Naive B cell (primary cell): ENCODE measurements around the gene CLEC18C. TPM values are rescaled to one million over a fixed set of nuclear protein-coding genes. Genes with fewer than 3 reads are reported as not detected.
"Not testable (repeated sequence)": the region's sequence is repeated elsewhere in the genome, so short reads cannot be mapped to it uniquely, and the experiment has no call there.

Experiments
- ATAC-seq, 2 donors: fragments of 150-1000 bp; cut with Tn5 transposase; 2 replicates each; pipeline ENCODE4 v1.10.0; 2021; ENCODE audit warnings: low read depth in 2 of 2, mild to moderate bottlenecking in 2 of 2, moderate library complexity in 2 of 2
- DNase-seq: peaks from one replicate; pipeline ENCODE4 v3.0.0; 2022
- H3K27ac Mint-ChIP-seq, 6 donors: one replicate each; pipeline ENCODE4 v1.8.0; 2020 to 2022; ENCODE audit warnings: mild to moderate bottlenecking in 6 of 6, mixed read lengths in 6 of 6, moderate library complexity in 5 of 6, inconsistent platforms in 2 of 6
- H3K27me3 Mint-ChIP-seq, 3 donors: one replicate each; pipeline ENCODE4 v1.8.0; 2021 to 2022; ENCODE audit warnings: mixed read lengths in 3 of 3, mild to moderate bottlenecking in 1 of 3
- H3K36me3 Mint-ChIP-seq, 2 donors: one replicate each; pipeline ENCODE4 v1.8.0; 2020 to 2022; ENCODE audit warnings: mixed read lengths in 2 of 2, inconsistent platforms in 1 of 2, mild to moderate bottlenecking in 1 of 2
- H3K4me1 Mint-ChIP-seq, 3 donors: one replicate each; pipeline ENCODE4 v1.8.0; 2020 to 2022; ENCODE audit warnings: mixed read lengths in 3 of 3, inconsistent platforms in 1 of 3, mild to moderate bottlenecking in 1 of 3, moderate library complexity in 1 of 3
- H3K4me3 Mint-ChIP-seq, 8 donors: one replicate each; pipeline ENCODE4 v1.8.0; 2020 to 2022; ENCODE audit warnings: mild to moderate bottlenecking in 8 of 8, mixed read lengths in 8 of 8, moderate library complexity in 8 of 8, inconsistent platforms in 2 of 8
- H3K9me3 Mint-ChIP-seq, 7 donors: one replicate each; pipeline ENCODE4 v1.8.0; 2020 to 2022; ENCODE audit warnings: mixed read lengths in 7 of 7, mild to moderate bottlenecking in 5 of 7, inconsistent platforms in 2 of 7, moderate library complexity in 1 of 7
- polyA plus RNA-seq, 6 donors: library from polyadenylated mRNA; unstranded; fragments of 300-500 nt; fragmentation: Illumina TruSeq; gene quantifications; one replicate each; pipeline ENCODE4 v1.2.3, GENCODE V29; 2021; ENCODE audit warnings: low read depth in 6 of 6

The CLEC18C gene
- polyA plus RNA-seq, result not detected

- not testable (repeated sequence) for ATAC-seq
These were observed at the start of gene CLEC18C for GRCh38 chr16:70173212-70173837. Gene CLEC18C, plus strand, starts transcription at chr16:70173787. Its CDS starts 492 bp downstream, at chr16:70174279.

DNA sequence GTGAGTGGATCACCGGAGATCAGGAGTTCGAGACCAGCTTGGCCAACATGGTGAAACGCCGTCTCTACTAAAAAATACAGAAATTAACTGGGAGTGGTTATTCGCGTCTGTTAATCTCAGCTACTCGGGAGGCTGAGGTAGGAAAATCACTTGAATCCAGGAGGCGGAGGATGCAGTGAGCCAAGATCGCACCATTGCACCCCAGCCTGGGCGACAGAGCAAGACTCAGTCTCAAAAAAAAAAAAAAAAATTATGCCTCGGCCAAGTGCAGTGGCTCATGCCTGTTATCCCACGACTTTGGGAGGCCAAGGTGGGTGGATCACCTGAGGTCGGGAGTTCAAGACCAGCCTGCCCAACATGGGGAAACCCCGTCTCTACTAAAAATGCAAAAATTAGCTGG is 49.8 kb upstream of the CLEC18C start:
- H3K36me3 Mint-ChIP-seq, H3K9me3 Mint-ChIP-seq, ATAC-seq, H3K4me3 Mint-ChIP-seq, H3K27ac Mint-ChIP-seq, DNase-seq, H3K27me3 Mint-ChIP-seq: not testable (repeated sequence)
- H3K4me1 Mint-ChIP-seq, result peaks cover 0 to 12% (median 0%) of the 10 kb centered on the region in 3 donors

More at GRCh38 chr16:70173212-70173837, at the start of gene CLEC18C:
- H3K36me3 Mint-ChIP-seq, H3K9me3 Mint-ChIP-seq, H3K27ac Mint-ChIP-seq, DNase-seq, H3K27me3 Mint-ChIP-seq, H3K4me3 Mint-ChIP-seq, H3K4me1 Mint-ChIP-seq: not testable (repeated sequence)

DNA sequence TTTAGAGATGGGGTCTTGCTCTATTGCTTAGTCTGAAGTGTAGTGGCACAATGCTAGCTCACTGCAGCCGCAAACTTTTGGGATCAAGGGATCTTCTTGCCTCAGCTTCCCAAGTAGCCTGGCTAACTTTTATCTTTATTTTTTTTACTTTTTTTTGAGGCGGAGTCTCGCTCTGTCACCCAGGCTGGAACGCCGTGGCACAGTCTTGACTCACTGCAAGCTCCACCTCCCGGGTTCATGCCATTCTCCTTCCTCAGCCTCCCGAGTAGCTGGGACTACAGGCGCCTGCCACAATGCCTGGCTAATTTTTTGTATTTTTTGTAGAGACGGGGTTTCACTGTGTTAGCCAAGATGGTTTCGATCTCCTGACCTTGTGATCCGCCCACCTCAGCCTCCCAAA is 47.4 kb upstream of the CLEC18C start:
- DNase-seq, H3K4me3 Mint-ChIP-seq, H3K27me3 Mint-ChIP-seq, ATAC-seq, H3K9me3 Mint-ChIP-seq, H3K36me3 Mint-ChIP-seq, H3K27ac Mint-ChIP-seq, H3K4me1 Mint-ChIP-seq: not testable (repeated sequence)

GRCh38 chr16:70127706-70128105 is 45.9 kb upstream of the CLEC18C start:
- H3K27ac Mint-ChIP-seq, result not testable (repeated sequence)

DNA sequence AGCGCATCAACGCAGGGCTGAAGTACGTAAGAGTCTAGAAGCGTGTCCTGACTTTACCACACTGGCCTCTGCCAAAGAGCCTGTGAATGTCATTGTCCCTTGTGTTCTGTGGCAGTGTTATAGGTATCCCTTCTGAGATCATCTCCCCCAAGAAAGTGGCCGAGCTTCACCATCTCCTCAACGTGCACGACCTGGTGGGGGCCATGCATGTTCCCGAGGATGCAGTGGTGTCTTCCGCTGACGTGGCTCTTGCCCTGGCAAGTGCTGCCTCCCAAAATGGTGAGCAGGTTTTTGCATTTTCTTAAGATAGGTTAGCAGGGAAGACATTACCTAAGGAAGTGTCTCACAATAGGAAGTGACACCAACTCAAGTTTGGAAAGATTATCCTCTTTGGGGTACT is 44.7 kb upstream of the CLEC18C start:
- ATAC-seq, H3K9me3 Mint-ChIP-seq, H3K27ac Mint-ChIP-seq, H3K27me3 Mint-ChIP-seq, H3K4me1 Mint-ChIP-seq, H3K36me3 Mint-ChIP-seq, DNase-seq, H3K4me3 Mint-ChIP-seq: not testable (repeated sequence)

More at GRCh38 chr16:70127706-70128105, 45.9 kb upstream of the CLEC18C start:
- not testable (repeated sequence) for H3K9me3 Mint-ChIP-seq, H3K4me3 Mint-ChIP-seq, H3K36me3 Mint-ChIP-seq, H3K4me1 Mint-ChIP-seq, H3K27me3 Mint-ChIP-seq, ATAC-seq, DNase-seq

DNA sequence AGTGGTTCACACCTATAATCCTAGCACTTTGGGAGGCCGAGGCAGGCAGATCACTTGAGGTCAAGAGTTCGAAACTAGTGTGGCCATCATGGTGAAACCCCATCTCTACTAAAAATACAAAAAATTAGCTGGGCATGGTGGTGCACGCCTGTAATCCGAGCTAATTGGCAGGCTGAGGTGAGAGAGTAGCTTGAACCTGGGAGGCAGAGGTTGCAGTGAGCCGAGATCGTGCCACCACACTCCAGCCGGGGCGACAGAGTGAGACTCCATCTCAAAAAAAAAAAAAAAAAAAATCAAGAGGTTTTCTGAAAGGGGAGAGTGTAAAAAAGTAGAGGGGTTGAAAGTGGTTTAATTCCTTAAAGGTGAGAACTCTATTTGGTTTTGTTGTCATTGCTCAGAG is 37.8 kb upstream of the CLEC18C start:
- DNase-seq, H3K4me1 Mint-ChIP-seq, H3K36me3 Mint-ChIP-seq, H3K4me3 Mint-ChIP-seq, ATAC-seq, H3K27me3 Mint-ChIP-seq, H3K9me3 Mint-ChIP-seq: not testable (repeated sequence)
- H3K27ac Mint-ChIP-seq, result peak overlapping the region in 3 of 6 donors; percentile 70 to 90 (median 82)

GRCh38 chr16:70136595-70136994 is 37.0 kb upstream of the CLEC18C start:
- DNase-seq, H3K27me3 Mint-ChIP-seq, H3K36me3 Mint-ChIP-seq, H3K9me3 Mint-ChIP-seq, H3K4me1 Mint-ChIP-seq, H3K4me3 Mint-ChIP-seq, ATAC-seq: not testable (repeated sequence)
- H3K27ac Mint-ChIP-seq, result peak overlapping the region in 1 of 6 donors; percentile 44

DNA sequence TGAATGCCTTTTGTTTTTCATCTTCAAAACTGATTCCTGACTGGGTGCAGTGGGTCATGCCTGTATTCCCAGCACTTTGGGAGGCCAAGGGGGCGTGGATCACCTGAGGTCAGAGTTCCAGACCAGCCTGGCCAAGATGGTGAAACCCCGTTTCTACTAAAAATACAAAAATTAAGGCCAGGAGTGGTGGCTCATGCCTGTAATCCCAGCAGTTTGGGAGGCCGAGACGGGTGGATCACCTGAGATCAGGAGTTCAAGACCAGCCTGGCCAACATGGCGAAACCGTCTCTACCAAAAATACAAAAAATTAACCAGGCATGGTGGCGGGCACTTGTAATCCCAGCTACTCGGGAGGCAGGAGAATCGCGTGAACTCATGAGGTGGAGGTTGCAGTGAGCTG is 30.8 kb upstream of the CLEC18C start:
- not testable (repeated sequence) for H3K36me3 Mint-ChIP-seq, H3K4me1 Mint-ChIP-seq

DNA sequence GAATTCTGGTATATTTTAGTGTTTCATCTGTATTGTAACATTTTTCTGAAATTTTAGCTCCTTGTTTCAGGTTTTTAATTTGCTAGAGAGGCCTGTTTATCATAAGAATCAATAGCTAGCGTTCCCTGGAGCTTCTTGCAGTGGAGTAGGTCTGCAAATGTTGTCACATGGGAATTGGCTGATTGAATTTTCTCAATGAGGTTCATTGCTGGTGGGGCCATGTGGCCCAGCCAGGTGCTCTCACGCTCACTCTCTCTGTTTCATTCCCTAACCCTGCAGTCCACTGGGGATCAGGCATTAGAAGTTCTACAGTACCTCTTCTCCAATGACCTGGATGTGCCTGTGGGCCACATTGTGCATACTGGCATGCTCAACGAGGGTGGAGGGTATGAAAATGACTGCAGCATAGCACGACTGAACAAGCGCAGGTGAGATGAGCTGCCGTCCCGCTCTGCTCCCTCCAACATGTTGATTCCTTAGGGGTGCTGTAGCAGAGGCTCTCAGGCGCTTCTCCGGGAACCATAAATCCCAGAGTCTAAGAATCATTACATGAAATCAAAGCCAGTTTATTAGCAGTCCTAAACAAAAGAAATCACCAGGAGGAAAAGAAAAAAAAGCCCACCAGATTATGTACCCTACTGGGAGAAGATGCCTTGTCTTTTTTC is 30.2 kb upstream of the CLEC18C start:
- H3K4me3 Mint-ChIP-seq, H3K27me3 Mint-ChIP-seq, H3K27ac Mint-ChIP-seq, ATAC-seq, H3K36me3 Mint-ChIP-seq, H3K4me1 Mint-ChIP-seq, DNase-seq, H3K9me3 Mint-ChIP-seq: not testable (repeated sequence)

More for the DNA sequence above, 30.8 kb upstream of the CLEC18C start:
- not testable (repeated sequence) for ATAC-seq, H3K9me3 Mint-ChIP-seq, DNase-seq, H3K27ac Mint-ChIP-seq, H3K4me3 Mint-ChIP-seq, H3K27me3 Mint-ChIP-seq

GRCh38 chr16:70147853-70148252 is 25.7 kb upstream of the CLEC18C start:
- not testable (repeated sequence) for H3K4me1 Mint-ChIP-seq, H3K4me3 Mint-ChIP-seq, H3K27me3 Mint-ChIP-seq, DNase-seq, ATAC-seq, H3K9me3 Mint-ChIP-seq, H3K27ac Mint-ChIP-seq
- peaks cover 16 to 31% of the 10 kb centered on the region in 2 donors for H3K36me3 Mint-ChIP-seq

- ATAC-seq, H3K27me3 Mint-ChIP-seq, H3K4me3 Mint-ChIP-seq, H3K9me3 Mint-ChIP-seq, DNase-seq, H3K4me1 Mint-ChIP-seq: not testable (repeated sequence)
- H3K36me3 Mint-ChIP-seq, result peaks cover 22 to 32% of the 10 kb centered on the region in 2 donors
- H3K27ac Mint-ChIP-seq, result peak overlapping the region in 1 of 6 donors; percentile 56
These were observed 25.1 kb upstream of the CLEC18C start for GRCh38 chr16:70148453-70148852.

- not testable (repeated sequence) for H3K4me1 Mint-ChIP-seq, H3K9me3 Mint-ChIP-seq, DNase-seq, H3K27me3 Mint-ChIP-seq, ATAC-seq
- Mint-ChIP-seq H3K36me3 (peaks cover 25 to 31% of the 10 kb centered on the region in 2 donors), H3K4me3 (peak overlapping the region in 1 of 8 donors; percentile 9), H3K27ac (peak overlapping the region in 3 of 6 donors; percentile 33 to 88 (median 83))
These were observed 24.3 kb upstream of the CLEC18C start for GRCh38 chr16:70149296-70149695.

- peak overlapping the region in 1 of 6 donors; percentile 46 for H3K27ac Mint-ChIP-seq
- H3K4me1 Mint-ChIP-seq, result no peaks in the 10 kb centered on the region
- peaks cover 25 to 39% of the 10 kb centered on the region in 2 donors for H3K36me3 Mint-ChIP-seq
- H3K4me3 Mint-ChIP-seq, result no peak overlapping the region
- no peak for ATAC-seq
- DNase-seq, result no peak
- H3K27me3 Mint-ChIP-seq, result no peaks in the 10 kb centered on the region
- H3K9me3 Mint-ChIP-seq, result no peaks in the 10 kb centered on the region
These were observed 22.2 kb upstream of the CLEC18C start for GRCh38 chr16:70151391-70151790.

GRCh38 chr16:70151941-70152509 is 21.6 kb upstream of the CLEC18C start:
- ATAC-seq, result no peak
- peak overlapping the region in 1 of 6 donors; percentile 33 for H3K27ac Mint-ChIP-seq
- H3K36me3 Mint-ChIP-seq, result peaks cover 25 to 45% of the 10 kb centered on the region in 2 donors

More at GRCh38 chr16:70151941-70152509, 21.6 kb upstream of the CLEC18C start:
- Mint-ChIP-seq H3K4me3 (no peak overlapping the region), H3K4me1 (no peaks in the 10 kb centered on the region), H3K27me3 (no peaks in the 10 kb centered on the region), H3K9me3 (no peaks in the 10 kb centered on the region)
- DNase-seq, result no peak
